Epidermal melanocyte (primary cell): ENCODE data around the gene MAT1A.
"Not testable (repeated sequence)": the region's sequence is repeated elsewhere in the genome, so short reads cannot be mapped to it uniquely, and the experiment has no call there.

ENCODE experiments used
- DNase-seq: peaks from one replicate; pipeline ENCODE4 v3.0.0; 2011; ENCODE audit warnings: low spot score; ENCODE audit not compliant: insufficient read length

The MAT1A gene

GRCh38 chr10:80289451-80290287, at the start of gene MAT1A:
Gene MAT1A, minus strand, starts transcription at chr10:80289658. Its CDS starts 235 bp downstream, at chr10:80289423.
- DNase-seq, result no peak

GRCh38 chr10:80333983-80334382, 44.5 kb upstream of the MAT1A start:
- DNase-seq, result no peak

GRCh38 chr10:80324891-80325364, 35.5 kb upstream of the MAT1A start:
- no peak for DNase-seq

GRCh38 chr10:80324086-80324485, 34.6 kb upstream of the MAT1A start:
- no peak for DNase-seq

GRCh38 chr10:80323311-80323710, 33.9 kb upstream of the MAT1A start:
- no peak for DNase-seq

- DNase-seq, result no peak
These were observed 33.3 kb upstream of the MAT1A start for GRCh38 chr10:80322711-80323110.

- no peak for DNase-seq
These were observed 32.7 kb upstream of the MAT1A start for GRCh38 chr10:80322158-80322557.

GRCh38 chr10:80321183-80321582, 31.7 kb upstream of the MAT1A start:
- no peak for DNase-seq

GRCh38 chr10:80320377-80320776, 30.9 kb upstream of the MAT1A start:
- DNase-seq, result no peak

- DNase-seq, result no peak
These were observed 30.4 kb upstream of the MAT1A start for GRCh38 chr10:80319725-80320290.

GRCh38 chr10:80319318-80319717, 29.9 kb upstream of the MAT1A start:
- no peak for DNase-seq

GRCh38 chr10:80318742-80319141, 29.3 kb upstream of the MAT1A start:
- no peak for DNase-seq

GRCh38 chr10:80315391-80315790, 25.9 kb upstream of the MAT1A start:
- no peak for DNase-seq

GRCh38 chr10:80313523-80313922, 24.1 kb upstream of the MAT1A start:
- no peak for DNase-seq

- not testable (repeated sequence) for DNase-seq
These were observed 16.5 kb upstream of the MAT1A start for GRCh38 chr10:80305989-80306388.

- DNase-seq, result no peak
These were observed 7.5 kb upstream of the MAT1A start for GRCh38 chr10:80296942-80297341.

- no peak for DNase-seq
These were observed 3.3 kb upstream of the MAT1A start for GRCh38 chr10:80292607-80293239.

GRCh38 chr10:80290474-80291220, 1.2 kb upstream of the MAT1A start:
- no peak for DNase-seq

- DNase-seq, result no peak
These were observed 609 bp downstream of the MAT1A start for GRCh38 chr10:80288849-80289248.

- DNase-seq, result no peak
These were observed 4.9 kb downstream of the MAT1A start for GRCh38 chr10:80284522-80284921.

- DNase-seq, result no peak
These were observed 5.8 kb downstream of the MAT1A start for GRCh38 chr10:80283536-80284199.
